ENCODE data around the gene HM13.

GRCh38 chr20:31476294-31476585, 38.0 kb upstream of the HM13 start:
- TF ChIP-seq POLR2A (IDR thresholded peaks at IDR 0.05): no peak
- TF ChIP-seq, protein P1, sequence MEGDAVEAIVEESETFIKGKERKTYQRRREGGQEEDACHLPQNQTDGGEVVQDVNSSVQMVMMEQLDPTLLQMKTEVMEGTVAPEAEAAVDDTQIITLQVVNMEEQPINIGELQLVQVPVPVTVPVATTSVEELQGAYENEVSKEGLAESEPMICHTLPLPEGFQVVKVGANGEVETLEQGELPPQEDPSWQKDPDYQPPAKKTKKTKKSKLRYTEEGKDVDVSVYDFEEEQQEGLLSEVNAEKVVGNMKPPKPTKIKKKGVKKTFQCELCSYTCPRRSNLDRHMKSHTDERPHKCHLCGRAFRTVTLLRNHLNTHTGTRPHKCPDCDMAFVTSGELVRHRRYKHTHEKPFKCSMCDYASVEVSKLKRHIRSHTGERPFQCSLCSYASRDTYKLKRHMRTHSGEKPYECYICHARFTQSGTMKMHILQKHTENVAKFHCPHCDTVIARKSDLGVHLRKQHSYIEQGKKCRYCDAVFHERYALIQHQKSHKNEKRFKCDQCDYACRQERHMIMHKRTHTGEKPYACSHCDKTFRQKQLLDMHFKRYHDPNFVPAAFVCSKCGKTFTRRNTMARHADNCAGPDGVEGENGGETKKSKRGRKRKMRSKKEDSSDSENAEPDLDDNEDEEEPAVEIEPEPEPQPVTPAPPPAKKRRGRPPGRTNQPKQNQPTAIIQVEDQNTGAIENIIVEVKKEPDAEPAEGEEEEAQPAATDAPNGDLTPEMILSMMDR (IDR thresholded peaks at IDR 0.05 in 8 of 11, conservative IDR thresholded peaks at IDR 0.05 in 3 of 11): no peak
- TF ChIP-seq POLR2AphosphoS5 (IDR thresholded peaks at IDR 0.05): no peak
